WTC11 (cell line): Measurements from ENCODE around the gene FHIT. TPM values are rescaled to one million over a fixed set of nuclear protein-coding genes. Genes with fewer than 3 reads are reported as not detected.

Experiments
- ATAC-seq: fragments of 200-7000 bp; cut with Tn5 transposase; 2 replicates; pipeline ENCODE4 v1.10.0; 2021; ENCODE audit warnings: mild to moderate bottlenecking, moderate library complexity
- CTCF ChIA-PET: fragments of 300-600 bp; sonication (Branson Sonifier 250); formaldehyde crosslinking; loops from one replicate; lab custom pipeline; 2021; ENCODE audit warnings: antibody characterized with exemption; lab: Charles Lee
- POLR2A ChIA-PET: fragments of 350-600 bp; sonication (Branson Sonifier 250); formaldehyde crosslinking; loops from one replicate; lab custom pipeline; 2021; ENCODE audit warnings: antibody characterized with exemption; lab: Charles Lee
- DNase-seq: peaks from one replicate; pipeline ENCODE4 v3.0.0; 2021; ENCODE audit warnings: low spot score
- H3K27ac Mint-ChIP-seq: 2 replicates; pipeline ENCODE4 v1.8.0; 2021; ENCODE audit warnings: mixed read lengths
- H3K27me3 Mint-ChIP-seq: 2 replicates; pipeline ENCODE4 v1.8.0; 2021; ENCODE audit warnings: low read depth, mild to moderate bottlenecking, moderate library complexity, mixed read lengths
- H3K36me3 Mint-ChIP-seq: 2 replicates; pipeline ENCODE4 v1.8.0; 2021; ENCODE audit warnings: mixed read lengths
- H3K4me1 Mint-ChIP-seq: 2 replicates; pipeline ENCODE4 v1.8.0; 2022; ENCODE audit warnings: mixed read lengths
- H3K4me3 Mint-ChIP-seq: 2 replicates; pipeline ENCODE4 v1.8.0; 2021; ENCODE audit warnings: mild to moderate bottlenecking, moderate library complexity, mixed read lengths
- H3K9me3 Mint-ChIP-seq: 2 replicates; pipeline ENCODE4 v1.8.0; 2021; ENCODE audit warnings: mixed read lengths
- AFF4 ChIP-seq: sonication (generic); formaldehyde crosslinking; IDR thresholded peaks from 2 replicates; pipeline ENCODE4 v1.8.1; 2023; ENCODE audit warnings: mild to moderate bottlenecking, missing genetic modification reagents, borderline replicate concordance
- ATF3 ChIP-seq: sonication (generic); formaldehyde crosslinking; conservative IDR thresholded peaks from 2 replicates; pipeline ENCODE4 v1.8.1; 2022; ENCODE audit warnings: mild to moderate bottlenecking, missing genetic modification reagents
- E2F1 ChIP-seq: sonication (generic); formaldehyde crosslinking; IDR thresholded peaks from 2 replicates; pipeline ENCODE4 v1.8.0; 2022; ENCODE audit warnings: mild to moderate bottlenecking, missing genetic modification reagents
- ETV6 ChIP-seq: sonication (generic); formaldehyde crosslinking; IDR thresholded peaks from 2 replicates; pipeline ENCODE4 v1.8.1; 2022; ENCODE audit warnings: mild to moderate bottlenecking, missing genetic modification reagents
- FOXP1 ChIP-seq: sonication (generic); formaldehyde crosslinking; IDR thresholded peaks from 2 replicates; pipeline ENCODE4 v1.8.0; 2022; ENCODE audit warnings: missing genetic modification reagents, mild to moderate bottlenecking, moderate library complexity, borderline replicate concordance
- GRHL2 ChIP-seq: fragments of 250-450 bp; sonication (Bioruptor Pico); IDR thresholded peaks from 2 replicates; pipeline ENCODE4 v1.8.0; 2022; ENCODE audit warnings: mild to moderate bottlenecking, moderate library complexity; ENCODE audit not compliant: insufficient replicate concordance, severe bottlenecking
- HMGA2 ChIP-seq: fragments of 250-450 bp; sonication (Bioruptor Pico); IDR thresholded peaks from 2 replicates; pipeline ENCODE4 v1.4.0; 2021; ENCODE audit warnings: mild to moderate bottlenecking, moderate library complexity
- JAZF1 ChIP-seq: fragments of 250-450 bp; sonication (Bioruptor Pico); IDR thresholded peaks from 2 replicates; pipeline ENCODE4 v1.9.0; 2021; ENCODE audit warnings: moderate library complexity, mild to moderate bottlenecking, inconsistent platforms
- MAX ChIP-seq: sonication (generic); formaldehyde crosslinking; IDR thresholded peaks from 2 replicates; pipeline ENCODE4 v1.8.0; 2022; ENCODE audit warnings: mild to moderate bottlenecking, missing genetic modification reagents
- NFE2L1 ChIP-seq: sonication (generic); formaldehyde crosslinking; IDR thresholded peaks from 2 replicates; pipeline ENCODE4 v1.8.1; 2023; ENCODE audit warnings: missing genetic modification reagents
- NFYB ChIP-seq: sonication (generic); formaldehyde crosslinking; conservative IDR thresholded peaks from 2 replicates; pipeline ENCODE4 v1.8.0; 2022; ENCODE audit warnings: low read depth, missing genetic modification reagents
- NR3C1 ChIP-seq: sonication (generic); formaldehyde crosslinking; conservative IDR thresholded peaks from 2 replicates; pipeline ENCODE4 v1.8.1; 2023; ENCODE audit warnings: low read depth, mild to moderate bottlenecking, missing genetic modification reagents
- PREB ChIP-seq: sonication (generic); formaldehyde crosslinking; IDR thresholded peaks from 2 replicates; pipeline ENCODE4 v1.8.1; 2022; ENCODE audit warnings: mild to moderate bottlenecking, missing genetic modification reagents, moderate library complexity, borderline replicate concordance
- PRRX2 ChIP-seq: fragments of 250-450 bp; sonication (Bioruptor Pico); IDR thresholded peaks from 2 replicates; pipeline ENCODE4 v1.8.0; 2021; ENCODE audit warnings: mild to moderate bottlenecking
- SOX15 ChIP-seq: fragments of 250-450 bp; sonication (Bioruptor Pico); IDR thresholded peaks from 2 replicates; pipeline ENCODE4 v1.9.0; 2021; ENCODE audit warnings: mild to moderate bottlenecking
- USF2 ChIP-seq: sonication (generic); formaldehyde crosslinking; IDR thresholded peaks from 2 replicates; pipeline ENCODE4 v1.8.1; 2023; ENCODE audit warnings: mild to moderate bottlenecking, missing genetic modification reagents, moderate library complexity
- ZNF121 ChIP-seq: sonication (generic); formaldehyde crosslinking; IDR thresholded peaks from 2 replicates; pipeline ENCODE4 v1.8.0; 2023; ENCODE audit warnings: missing genetic modification reagents
- ZNF219 ChIP-seq: sonication (generic); formaldehyde crosslinking; IDR thresholded peaks from 2 replicates; pipeline ENCODE4 v1.8.0; 2023; ENCODE audit warnings: missing genetic modification reagents, mild to moderate bottlenecking, borderline replicate concordance
- total RNA-seq: library from RNA; stranded (reverse); gene quantifications from 3 replicates; pipeline ENCODE4 v1.2.3, GENCODE V29; 2021
- TF ChIP-seq, protein P1 (sequence below): sonication (generic); formaldehyde crosslinking; IDR thresholded peaks from 2 replicates; pipeline ENCODE4 v1.8.0; 2022; ENCODE audit warnings: mild to moderate bottlenecking, missing genetic modification reagents
- TF ChIP-seq, protein P2 (sequence below): fragments of 250-450 bp; sonication (Bioruptor Pico); IDR thresholded peaks from 2 replicates; pipeline ENCODE4 v1.9.0; 2021; ENCODE audit warnings: mild to moderate bottlenecking, borderline replicate concordance

FHIT gene
- total RNA-seq, 1 experiment from 2014 or later = 2.6 TPM

DNA sequence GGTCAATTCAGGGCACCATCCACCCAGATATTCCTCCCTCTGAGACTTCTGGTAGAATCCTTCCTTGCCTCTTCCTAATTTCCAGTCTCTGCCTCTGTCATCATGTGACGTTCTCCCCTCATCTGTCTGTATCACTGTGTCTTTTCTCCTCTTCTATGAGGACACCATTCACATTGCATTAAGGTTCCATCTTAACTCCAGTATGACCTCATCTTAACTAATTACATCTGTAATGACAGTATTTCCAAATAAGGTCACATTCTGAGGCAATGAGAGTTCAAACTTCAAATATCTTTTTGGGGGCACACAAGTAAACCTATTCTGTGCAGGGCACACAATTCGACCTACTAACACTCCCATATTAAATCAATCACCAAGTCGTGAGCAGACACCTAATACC is 169.7 kb downstream of the FHIT start:
- Mint-ChIP-seq H3K36me3 (no peaks in the 10 kb centered on the region), H3K9me3 (no peaks in the 10 kb centered on the region), H3K27me3 (no peaks in the 10 kb centered on the region), H3K27ac (peak overlapping the region; percentile 54)
- ATAC-seq (no peak), DNase-seq (no peak)
- POLR2A ChIA-PET = no interaction called here
- CTCF ChIA-PET = no interaction called here
- TF ChIP-seq GRHL2 = no peak
- TF ChIP-seq HMGA2 (CRISPR knock-in tag) = no peak
- no peak for TF ChIP-seq FOXP1
- TF ChIP-seq JAZF1 (CRISPR knock-in tag) = no peak
- TF ChIP-seq ZNF121 (CRISPR knock-in tag) = no peak
- TF ChIP-seq NFYB (CRISPR knock-in tag) = no peak
- no peak for TF ChIP-seq E2F1
- TF ChIP-seq, protein P1, sequence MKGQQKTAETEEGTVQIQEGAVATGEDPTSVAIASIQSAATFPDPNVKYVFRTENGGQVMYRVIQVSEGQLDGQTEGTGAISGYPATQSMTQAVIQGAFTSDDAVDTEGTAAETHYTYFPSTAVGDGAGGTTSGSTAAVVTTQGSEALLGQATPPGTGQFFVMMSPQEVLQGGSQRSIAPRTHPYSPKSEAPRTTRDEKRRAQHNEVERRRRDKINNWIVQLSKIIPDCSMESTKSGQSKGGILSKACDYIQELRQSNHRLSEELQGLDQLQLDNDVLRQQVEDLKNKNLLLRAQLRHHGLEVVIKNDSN (CRISPR knock-in tag) = no peak
- no peak for TF ChIP-seq NFE2L1 (CRISPR knock-in tag)
- no peak for TF ChIP-seq USF2 (CRISPR knock-in tag)
- no peak for TF ChIP-seq MAX (CRISPR knock-in tag)
- TF ChIP-seq ATF3 (CRISPR knock-in tag) = no peak
- no peak for TF ChIP-seq SOX15
- TF ChIP-seq PRRX2 = no peak
- no peak for TF ChIP-seq AFF4 (CRISPR knock-in tag)
- TF ChIP-seq PREB = no peak
- no peak for TF ChIP-seq NR3C1 (CRISPR knock-in tag)
- TF ChIP-seq, all 79 proteins: peak for 0
- no peak overlapping the region for H3K4me3 Mint-ChIP-seq
- H3K4me1 Mint-ChIP-seq = peaks cover 34% of the 10 kb centered on the region

GRCh38 chr3:61080737-61081445 is 170.4 kb downstream of the FHIT start:
- H3K4me3 Mint-ChIP-seq = no peak overlapping the region
- peak; percentile 44 for ATAC-seq

More at GRCh38 chr3:61080737-61081445, 170.4 kb downstream of the FHIT start:
- DNase-seq = no peak
- peak overlapping the region; percentile 69 for H3K27ac Mint-ChIP-seq
- H3K4me1 Mint-ChIP-seq = peaks cover 31% of the 10 kb centered on the region
- H3K27me3 Mint-ChIP-seq = no peaks in the 10 kb centered on the region
- ChIA-PET CTCF (interaction anchor here (1.3 kb wide), 2 partner anchors 301 to 338 kb away, joined by 4 to 5 read pairs; no protein-coding TSS in a partner anchor), POLR2A (no interaction called here)
- no peaks in the 10 kb centered on the region for H3K36me3 Mint-ChIP-seq
- TF ChIP-seq ZNF219 (CRISPR knock-in tag) (no peak), ETV6 (CRISPR knock-in tag) (peak; percentile 33; the same call in 1 of the 2 replicates)
- TF ChIP-seq, protein P2, sequence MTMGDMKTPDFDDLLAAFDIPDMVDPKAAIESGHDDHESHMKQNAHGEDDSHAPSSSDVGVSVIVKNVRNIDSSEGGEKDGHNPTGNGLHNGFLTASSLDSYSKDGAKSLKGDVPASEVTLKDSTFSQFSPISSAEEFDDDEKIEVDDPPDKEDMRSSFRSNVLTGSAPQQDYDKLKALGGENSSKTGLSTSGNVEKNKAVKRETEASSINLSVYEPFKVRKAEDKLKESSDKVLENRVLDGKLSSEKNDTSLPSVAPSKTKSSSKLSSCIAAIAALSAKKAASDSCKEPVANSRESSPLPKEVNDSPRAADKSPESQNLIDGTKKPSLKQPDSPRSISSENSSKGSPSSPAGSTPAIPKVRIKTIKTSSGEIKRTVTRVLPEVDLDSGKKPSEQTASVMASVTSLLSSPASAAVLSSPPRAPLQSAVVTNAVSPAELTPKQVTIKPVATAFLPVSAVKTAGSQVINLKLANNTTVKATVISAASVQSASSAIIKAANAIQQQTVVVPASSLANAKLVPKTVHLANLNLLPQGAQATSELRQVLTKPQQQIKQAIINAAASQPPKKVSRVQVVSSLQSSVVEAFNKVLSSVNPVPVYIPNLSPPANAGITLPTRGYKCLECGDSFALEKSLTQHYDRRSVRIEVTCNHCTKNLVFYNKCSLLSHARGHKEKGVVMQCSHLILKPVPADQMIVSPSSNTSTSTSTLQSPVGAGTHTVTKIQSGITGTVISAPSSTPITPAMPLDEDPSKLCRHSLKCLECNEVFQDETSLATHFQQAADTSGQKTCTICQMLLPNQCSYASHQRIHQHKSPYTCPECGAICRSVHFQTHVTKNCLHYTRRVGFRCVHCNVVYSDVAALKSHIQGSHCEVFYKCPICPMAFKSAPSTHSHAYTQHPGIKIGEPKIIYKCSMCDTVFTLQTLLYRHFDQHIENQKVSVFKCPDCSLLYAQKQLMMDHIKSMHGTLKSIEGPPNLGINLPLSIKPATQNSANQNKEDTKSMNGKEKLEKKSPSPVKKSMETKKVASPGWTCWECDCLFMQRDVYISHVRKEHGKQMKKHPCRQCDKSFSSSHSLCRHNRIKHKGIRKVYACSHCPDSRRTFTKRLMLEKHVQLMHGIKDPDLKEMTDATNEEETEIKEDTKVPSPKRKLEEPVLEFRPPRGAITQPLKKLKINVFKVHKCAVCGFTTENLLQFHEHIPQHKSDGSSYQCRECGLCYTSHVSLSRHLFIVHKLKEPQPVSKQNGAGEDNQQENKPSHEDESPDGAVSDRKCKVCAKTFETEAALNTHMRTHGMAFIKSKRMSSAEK = no peak
- H3K9me3 Mint-ChIP-seq = no peaks in the 10 kb centered on the region
